SKM-1 treated with dmso at 0.1 percent for 144 hours (cell line): ENCODE measurements around the gene ACACB.
A peak's percentile ranks its signal among the peaks of the same experiment; 100 is the strongest.

ENCODE experiments used
- DNase-seq: peaks from one replicate; lab custom pipeline; 2025; ENCODE audit not compliant: unreplicated experiment; lab: John Stamatoyannopoulos, UW

Gene ACACB

DNA sequence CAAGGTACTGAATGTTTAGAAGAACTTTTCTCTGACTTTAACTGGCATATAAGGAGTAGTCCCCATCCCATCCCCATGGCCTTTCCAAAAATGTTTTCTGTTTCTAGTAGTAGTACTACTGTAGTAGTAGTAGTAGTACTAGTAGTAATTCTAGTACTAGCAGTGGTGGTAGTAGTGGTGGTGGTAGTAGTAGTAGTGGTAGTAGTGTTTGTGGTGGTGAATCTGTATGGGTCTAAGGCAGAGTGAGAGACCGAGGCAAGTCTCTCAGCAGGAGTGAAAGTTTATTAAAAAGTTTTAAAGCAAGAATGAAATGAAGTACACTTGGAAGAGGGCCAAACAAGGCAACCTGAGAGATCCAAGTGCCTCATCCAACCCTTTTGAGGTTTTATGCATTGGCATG, 134.1 kb downstream of the ACACB start:
- DNase-seq, result no peak

DNA sequence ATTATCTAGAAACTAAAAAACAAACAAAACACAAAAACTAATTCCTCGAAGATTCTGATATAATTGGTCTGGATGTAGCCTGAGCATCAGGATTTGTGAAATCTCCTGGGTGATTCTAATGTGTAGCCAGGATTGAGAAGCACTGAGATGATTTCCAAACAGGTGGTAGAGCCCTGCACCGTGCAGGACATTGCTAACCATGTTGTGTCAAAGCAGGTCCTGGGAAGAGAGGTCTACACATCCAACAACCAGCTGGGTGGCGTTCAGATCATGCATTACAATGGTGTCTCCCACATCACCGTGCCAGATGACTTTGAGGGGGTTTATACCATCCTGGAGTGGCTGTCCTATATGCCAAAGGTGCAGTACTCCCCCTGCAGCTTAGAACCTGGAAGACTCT, 136.4 kb downstream of the ACACB start:
- DNase-seq, result no peak

DNA sequence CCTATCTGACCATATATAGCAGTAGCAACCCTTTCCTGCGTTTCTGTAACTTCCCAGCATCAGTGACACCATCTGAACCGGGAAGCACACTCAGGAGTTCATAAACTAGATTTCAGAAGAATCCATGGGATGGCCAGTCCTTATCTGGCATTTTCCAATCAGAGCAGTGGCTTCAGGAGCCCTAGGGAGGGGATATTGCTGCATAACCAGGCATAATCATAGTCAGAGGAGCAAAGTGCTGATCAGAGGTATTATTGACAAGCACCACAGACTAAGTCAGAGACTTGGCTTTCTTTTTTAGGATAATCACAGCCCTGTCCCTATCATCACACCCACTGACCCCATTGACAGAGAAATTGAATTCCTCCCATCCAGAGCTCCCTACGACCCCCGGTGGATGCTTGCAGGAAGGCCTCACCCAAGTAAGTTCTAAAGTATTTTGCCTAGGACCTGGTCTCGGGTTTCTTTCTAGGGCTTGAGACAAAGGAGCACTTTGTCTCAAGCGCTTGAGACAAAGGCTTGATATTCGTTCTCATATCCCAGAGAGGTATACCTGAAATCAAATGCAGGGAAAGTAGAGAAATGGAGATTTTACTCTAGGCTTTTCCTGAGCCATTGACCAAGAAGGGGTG, 137.6 kb downstream of the ACACB start:
- DNase-seq, result no peak

DNA sequence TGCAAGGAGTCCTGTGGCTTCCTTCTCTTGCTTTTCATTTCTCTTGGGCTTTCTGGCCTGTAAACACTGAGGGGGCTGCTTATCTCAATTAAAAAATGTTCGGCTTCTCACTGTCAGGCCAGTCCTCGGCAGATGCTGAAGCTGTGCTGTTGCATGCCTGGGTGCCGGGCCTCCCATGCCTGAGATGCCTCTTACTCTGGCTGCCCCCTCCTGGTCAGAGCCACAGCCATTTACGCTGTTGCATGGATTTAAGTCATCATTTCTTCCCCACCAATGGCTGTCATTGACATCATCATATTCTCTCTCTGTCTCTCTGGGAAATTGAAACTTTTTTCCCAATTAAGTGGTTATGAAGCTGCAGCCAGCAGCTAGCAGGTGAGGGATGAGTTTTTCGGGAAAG, 139.0 kb downstream of the ACACB start:
- DNase-seq, result no peak

DNA sequence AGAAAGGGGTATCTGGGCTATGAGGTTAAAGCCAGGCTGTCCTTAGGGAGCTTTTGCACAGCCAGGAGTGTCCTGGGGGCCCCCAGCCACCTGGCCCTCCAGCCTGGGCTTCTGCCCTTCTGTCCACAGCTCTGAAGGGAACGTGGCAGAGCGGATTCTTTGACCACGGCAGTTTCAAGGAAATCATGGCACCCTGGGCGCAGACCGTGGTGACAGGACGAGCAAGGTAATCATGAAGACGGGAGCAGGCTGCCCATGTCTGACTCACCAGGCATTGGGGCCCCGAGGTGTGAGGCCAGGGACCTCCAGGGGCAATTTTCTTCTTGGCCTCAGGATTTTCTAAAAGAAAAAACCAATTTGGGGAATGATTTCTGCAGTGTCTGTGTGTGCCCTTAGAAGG, 139.6 kb downstream of the ACACB start:
- DNase-seq, result no peak

DNA sequence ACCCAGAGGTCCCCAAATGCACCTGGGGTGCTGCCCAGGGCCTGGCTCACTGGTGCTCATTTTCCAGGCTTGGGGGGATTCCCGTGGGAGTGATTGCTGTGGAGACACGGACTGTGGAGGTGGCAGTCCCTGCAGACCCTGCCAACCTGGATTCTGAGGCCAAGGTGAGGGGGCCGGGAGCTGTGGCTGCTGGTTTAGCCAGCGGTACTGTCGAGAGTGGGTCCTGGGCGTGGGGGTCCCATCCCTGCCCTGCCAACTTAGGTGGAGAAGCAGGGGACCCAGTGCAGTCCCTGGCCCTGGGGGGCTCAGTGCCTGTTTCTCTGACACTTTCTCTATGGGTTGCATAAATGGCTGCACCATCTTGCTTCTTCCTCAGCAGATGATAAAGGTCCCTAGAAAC, 141.8 kb downstream of the ACACB start:
- no peak for DNase-seq

DNA sequence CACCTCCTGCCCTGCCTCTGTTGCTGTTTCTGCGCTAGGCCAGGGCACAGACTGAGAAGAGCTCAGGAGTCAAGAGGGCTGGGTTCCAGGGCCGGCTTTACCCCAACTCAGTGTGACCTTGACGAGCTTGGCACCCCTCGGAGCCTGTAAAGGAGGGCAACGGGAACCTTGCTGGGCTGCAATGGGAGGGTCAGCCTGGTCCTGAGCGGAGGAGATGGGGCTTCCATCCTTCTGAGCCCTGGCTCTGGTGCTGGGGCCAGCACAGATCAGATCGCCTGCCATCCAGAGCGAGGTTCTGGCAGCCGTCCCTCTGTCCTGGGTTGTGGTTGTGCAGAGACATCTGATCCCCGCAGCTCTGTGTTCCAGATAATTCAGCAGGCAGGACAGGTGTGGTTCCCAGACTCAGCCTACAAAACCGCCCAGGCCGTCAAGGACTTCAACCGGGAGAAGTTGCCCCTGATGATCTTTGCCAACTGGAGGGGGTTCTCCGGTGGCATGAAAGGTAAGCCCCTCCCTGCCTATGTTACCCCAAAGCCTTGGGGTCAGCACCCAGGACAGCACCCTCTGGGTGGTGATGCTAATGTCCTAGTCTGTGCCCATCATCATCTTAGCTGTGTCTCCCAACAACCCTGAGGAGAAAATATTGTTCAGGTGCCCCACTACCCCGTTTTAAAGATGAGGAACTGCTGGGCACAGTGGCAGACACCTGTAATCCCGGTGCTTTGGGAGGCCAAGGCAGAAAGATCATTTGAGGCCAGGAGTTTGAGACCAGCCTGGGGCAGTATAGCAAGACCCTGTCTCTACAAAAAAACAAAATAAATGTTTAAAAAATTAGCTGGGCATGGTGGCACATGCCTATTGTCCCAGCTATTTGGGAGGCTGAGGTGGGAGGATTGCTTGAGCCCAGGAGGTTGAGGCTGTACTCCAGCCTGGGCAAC, 142.5 kb downstream of the ACACB start:
- DNase-seq, result no peak

DNA sequence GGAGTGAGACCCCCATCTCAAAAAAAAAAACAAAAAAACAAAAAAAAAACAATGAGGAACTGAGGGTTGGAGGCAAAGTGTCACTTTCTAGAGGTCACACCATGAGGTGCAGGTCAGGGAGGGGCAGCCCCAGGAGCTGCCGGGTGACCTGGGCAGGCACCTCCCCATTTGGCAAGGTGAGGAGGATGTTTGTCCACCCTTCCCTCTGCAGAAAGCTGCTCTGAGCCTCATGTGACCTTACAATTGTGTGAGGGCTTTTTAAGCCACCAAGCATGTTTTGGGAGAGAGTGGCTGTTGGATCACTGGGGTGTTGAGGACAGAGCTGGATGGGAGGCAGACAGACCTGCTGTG, 143.1 kb downstream of the ACACB start:
- DNase-seq, result no peak

DNA sequence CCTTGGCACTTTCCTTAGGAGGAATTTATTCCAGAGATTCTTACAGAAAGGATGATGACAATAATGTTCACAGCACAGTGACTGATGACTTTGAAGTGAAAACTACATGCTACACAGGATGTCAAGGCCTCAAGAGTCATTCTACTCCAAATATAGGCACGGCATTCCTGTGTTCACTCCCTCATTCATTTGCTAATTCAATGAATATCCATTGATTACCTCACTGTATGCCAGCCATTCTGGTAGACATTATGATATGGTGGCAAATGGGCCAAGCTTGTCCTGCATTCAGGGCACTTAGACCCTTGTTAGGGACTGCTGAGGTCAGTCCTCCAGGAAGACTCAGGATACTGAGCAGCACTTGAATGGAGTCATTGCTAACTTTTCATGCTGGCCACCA, 144.7 kb downstream of the ACACB start:
- no peak for DNase-seq

DNA sequence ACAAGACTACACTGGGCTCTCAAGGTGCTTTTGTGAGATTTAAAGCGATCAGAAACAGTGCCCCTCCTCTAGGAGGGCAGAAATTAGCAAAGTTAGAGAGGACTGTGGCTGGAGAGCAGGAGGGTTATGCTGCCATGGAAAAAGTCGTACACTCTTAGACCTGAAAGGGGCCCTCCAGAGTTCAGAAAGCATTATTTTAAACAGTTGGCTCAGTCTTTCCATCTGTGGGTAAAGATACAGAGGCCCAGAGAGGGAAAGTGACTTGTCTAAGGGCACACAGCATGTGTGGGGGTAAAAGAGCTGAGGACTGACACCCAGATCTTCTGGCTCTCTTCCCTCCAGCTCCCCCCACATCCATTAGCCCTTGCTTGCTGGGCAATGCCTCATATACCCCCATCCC, 145.6 kb downstream of the ACACB start:
- no peak for DNase-seq

DNA sequence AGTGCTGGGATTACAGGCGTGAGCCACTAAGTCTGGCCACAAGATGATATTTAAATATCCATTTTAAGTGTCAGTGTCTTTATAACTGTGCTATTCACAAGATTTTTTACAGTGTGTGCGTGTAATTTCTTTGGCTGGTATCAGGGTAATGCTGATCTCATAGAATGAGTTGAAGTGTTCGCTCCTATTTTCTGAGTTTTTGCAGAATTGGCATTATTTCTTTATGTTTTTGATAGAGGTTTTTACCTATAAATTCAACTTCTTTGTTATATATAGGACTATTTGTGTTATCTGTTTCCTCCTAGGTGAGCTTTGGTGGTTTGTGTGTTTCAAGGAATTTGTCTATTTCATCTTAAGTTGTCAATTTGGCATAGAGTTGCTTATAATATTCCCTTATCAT, 147.1 kb downstream of the ACACB start:
- no peak for DNase-seq

DNA sequence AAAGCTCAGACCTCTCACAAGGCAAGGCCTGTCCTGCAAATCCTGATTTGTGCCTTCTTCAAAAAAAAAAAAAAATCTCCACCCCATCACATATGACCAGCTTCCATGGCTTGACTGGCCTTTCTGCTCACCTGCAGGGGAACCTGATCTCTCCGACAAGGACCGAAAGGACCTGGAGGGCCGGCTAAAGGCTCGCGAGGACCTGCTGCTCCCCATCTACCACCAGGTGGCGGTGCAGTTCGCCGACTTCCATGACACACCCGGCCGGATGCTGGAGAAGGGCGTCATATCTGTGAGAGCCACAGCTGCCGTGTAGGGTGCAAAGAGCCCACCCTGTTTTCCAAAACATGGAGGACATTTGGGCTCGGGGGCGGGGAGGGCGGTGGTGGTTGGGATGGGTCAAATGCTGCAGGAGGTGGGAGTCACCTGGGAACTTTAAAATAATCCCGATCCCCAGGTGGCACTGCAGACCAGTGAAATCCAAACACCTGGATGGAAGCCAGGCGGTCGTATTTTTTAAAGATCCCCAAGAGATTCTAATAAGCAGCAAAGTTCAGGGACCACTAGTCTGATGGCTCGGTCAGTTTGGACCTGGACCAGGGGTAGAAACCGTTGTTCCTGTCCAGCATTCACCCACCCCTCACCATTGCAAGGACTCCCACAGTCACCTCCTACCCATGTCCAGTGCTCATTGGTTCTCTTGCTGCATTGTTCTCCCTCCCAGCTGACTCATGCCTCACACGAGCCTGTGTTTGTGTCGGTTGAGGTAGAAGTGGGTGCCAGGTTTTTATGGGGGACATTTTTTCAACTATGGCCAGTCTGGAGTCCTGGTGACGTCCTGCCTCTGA, 147.9 kb downstream of the ACACB start:
- DNase-seq, result peak; percentile 27

DNA sequence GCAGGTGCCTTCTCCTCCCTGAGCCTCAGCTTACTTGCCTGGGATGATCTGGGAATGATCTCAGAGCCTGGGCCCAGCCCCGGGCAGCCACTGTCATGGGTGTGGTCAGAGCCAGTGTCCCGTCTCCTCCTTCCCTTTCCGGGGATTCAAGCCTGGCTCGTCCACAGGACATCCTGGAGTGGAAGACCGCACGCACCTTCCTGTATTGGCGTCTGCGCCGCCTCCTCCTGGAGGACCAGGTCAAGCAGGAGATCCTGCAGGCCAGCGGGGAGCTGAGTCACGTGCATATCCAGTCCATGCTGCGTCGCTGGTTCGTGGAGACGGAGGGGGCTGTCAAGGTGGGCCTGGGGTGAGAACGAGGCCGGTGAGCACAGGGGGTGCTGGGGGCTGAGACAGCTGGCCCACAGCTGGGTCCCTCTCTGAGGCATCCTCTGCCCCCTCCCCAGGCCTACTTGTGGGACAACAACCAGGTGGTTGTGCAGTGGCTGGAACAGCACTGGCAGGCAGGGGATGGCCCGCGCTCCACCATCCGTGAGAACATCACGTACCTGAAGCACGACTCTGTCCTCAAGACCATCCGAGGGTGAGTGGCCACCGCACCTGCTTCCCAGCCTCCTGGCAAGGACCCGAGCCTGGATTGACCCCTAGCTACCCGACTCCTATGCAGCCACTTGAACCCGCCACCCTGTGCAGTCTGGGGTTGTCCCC, 148.7 kb downstream of the ACACB start:
- DNase-seq, result no peak

DNA sequence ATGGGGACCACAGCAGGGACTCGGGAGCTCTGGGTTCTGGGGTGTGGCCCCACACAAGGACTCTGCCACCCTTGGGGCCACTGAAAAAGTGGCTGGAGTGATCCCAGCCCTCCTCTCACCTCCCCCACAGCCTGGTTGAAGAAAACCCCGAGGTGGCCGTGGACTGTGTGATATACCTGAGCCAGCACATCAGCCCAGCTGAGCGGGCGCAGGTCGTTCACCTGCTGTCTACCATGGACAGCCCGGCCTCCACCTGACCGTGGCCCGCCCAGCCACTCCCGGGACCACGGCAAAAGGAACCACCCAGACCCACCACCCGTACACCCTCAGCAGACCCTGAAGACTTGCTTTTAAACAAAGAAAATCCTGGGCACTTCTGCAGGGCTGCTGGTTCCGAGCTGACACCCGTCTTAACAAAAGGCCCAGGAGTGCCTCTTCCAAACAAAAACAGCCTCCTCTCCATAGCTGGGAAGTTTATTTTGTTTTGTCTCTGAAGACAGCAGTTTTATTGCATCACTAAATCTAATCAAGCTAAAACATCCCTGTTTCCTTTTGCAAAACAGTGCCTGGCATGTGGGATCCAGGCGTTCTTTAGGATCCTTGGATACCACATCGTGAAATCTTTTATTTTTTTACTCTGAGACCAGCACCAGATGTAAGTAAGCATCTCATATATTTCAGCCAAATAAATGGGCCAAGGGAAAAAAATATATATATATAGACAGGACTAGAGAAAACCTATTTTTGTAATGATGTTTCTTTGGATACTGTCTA, 149.9 kb downstream of the ACACB start:
- no peak for DNase-seq

DNA sequence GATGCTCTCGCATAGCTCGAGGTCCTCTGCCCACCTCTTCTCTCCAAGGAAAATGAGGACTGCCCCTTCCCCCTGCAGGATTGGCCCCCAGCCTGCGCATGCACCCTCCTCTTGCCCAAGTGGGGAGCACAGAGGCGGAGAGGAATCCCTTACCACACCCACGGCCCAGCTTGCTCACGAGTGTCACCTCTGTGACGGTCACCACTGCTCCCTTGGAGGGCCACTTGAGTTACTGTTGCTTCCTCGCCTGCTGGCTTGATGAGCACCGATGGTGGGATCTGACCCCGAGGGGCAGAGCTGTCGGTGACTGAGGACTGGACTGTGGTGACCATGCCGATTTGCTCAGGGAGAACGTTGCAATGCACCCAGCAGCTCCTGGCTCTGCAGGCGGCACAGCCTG, 151.0 kb downstream of the ACACB start:
- DNase-seq, result no peak

DNA sequence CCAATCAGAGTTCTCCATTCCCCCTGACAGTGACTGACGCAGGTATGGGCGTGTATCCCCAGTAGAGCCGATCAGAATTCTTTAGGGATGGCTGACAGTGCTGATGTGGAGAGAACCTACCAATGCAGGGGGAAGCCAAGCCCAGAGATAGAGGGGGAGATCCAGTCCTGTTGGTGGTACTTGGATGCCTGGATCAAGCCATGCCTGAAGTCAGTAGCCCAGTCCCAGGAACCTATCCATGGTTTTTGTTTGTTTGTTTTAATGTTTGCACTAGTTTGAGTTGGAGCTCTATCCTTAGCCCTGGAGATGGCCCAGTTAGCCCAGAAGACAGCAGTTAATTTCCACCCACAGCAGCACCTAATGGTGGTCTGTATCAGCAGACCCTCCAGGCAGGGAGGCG, 152.5 kb downstream of the ACACB start:
- DNase-seq, result no peak

DNA sequence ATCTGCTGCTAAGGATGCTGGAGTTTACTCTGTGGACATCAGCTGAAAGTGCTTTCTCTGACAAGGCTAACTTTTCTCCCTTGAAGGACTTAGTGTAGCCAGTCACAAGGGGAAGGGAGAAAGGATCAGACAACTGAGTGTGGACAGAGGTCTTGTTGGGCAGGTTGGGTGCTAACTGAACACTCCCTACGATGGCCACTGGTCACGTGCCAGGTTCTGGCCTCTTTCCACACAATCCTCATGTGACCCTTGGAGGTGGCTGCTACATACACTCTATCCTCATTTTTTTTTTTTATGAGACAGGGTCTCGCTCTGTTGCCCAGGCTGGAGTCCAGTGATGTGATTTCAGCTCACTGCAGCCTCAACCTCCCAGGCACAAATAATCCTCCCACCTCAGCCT, 153.0 kb downstream of the ACACB start:
- no peak for DNase-seq

DNA sequence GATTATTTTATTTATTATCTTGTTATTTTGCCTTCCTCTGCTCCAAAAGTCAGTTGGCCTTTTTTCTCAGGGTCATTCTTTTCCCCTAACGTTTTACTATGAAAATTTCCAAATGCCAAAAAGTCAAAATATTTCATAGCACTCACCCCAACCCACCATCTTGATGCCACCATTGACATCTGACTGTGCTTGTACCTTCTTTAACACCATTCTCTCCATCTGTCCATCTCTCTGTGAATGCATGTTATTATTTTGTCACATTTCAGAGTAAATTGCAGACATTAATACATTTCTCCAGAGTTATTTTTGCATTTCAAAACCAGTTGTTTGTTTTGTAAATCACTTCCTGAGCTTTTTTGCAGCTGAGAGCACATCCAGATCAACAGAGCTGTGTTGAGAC, 154.1 kb downstream of the ACACB start:
- DNase-seq, result no peak

DNA sequence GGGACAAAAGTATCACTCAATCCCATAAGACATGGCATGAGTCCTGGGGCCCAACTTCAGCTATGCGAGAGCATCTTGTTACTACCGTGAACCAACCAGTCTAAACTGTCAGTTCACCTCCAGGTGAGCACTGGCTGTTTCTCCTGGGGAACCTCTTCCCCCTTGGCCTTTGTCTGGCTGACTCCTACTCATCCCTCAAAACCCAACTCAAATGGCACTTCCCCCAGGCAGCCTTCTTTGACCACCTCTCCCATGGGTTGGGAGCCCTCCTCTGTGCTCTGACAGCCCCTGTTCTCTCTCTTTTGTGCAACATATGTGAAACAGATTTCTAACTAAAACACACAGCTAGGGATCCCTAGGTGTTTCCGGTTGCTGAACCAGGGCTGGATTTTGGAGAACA, 155.0 kb downstream of the ACACB start:
- no peak for DNase-seq

DNA sequence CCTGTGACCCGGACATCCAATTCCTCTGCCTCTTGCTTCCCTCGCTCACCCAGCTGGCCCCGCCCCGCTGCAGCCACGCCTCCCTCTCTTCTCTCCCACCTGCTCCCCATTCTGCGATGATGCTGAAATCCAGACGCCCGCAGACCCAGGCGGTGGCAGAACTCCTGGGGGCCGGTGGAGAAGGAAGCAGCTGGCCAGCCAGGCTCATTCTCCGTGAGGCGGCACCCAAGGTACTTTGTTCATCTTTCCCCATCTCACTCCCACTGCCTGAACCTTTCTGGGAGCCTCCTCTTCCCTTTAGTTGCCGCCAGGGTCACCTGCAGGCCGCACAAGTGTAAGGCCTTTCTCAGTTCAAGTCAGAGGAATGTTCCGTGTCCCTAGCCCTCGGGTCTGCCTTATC, 157.0 kb downstream of the ACACB start:
- no peak for DNase-seq
